SKM-1 (cell line): Measurements from ENCODE around the gene FAM47E.

Source experiments
- DNase-seq: peaks from one replicate; lab custom pipeline; 2025; ENCODE audit not compliant: unreplicated experiment; lab: John Stamatoyannopoulos, UW

FAM47E gene

GRCh38 chr4:76326515-76326914 lies 75.0 kb downstream of the FAM47E start:
- no peak for DNase-seq
